ENCODE data around the gene PPFIA1.
"Not testable (repeated sequence)": the region's sequence is repeated elsewhere in the genome, so short reads cannot be mapped to it uniquely, and the experiment has no call there.

The PPFIA1 gene

DNA sequence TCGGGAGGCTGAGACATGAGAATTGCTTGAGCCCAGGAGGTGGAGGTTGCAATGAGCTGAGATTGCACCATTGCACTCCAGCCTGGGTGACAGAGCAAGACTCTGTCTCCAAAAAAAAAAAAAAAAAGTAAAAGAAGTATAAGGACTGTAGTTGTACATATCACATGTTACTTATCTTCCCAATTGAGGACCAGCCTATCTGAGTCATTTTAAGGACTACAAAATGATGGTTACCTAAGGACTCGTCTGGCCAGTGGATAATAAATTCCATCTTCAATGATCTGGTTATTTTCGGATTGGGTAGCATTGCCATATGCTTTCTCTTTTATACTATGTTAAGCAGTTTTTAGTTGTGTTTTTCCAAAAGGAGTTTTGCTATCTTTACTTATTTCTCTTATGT lies 55.3 kb downstream of the PPFIA1 start:
- DNase-seq (ENCODE audit: low read depth in 3 of 3), result no peak

DNA sequence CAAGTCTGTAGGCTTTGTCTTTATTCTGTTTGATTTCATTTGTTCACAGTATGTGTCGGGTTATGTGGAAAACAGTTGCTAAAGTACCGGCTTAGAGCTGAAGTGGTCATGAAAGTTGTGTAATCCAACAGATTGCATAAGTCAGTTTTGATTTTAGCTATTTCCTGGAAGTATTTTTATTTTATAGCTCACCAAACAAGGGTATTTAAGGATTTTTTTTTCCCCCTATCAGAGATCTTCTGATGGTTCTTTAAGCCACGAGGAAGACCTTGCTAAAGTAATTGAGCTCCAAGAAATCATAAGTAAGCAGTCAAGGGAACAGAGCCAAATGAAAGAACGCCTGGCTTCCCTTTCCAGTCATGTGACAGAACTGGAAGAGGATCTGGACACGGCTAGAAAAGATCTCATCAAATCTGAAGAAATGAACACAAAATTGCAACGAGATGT lies 55.9 kb downstream of the PPFIA1 start:
- no peak for DNase-seq (ENCODE audit: low read depth in 3 of 3)

DNA sequence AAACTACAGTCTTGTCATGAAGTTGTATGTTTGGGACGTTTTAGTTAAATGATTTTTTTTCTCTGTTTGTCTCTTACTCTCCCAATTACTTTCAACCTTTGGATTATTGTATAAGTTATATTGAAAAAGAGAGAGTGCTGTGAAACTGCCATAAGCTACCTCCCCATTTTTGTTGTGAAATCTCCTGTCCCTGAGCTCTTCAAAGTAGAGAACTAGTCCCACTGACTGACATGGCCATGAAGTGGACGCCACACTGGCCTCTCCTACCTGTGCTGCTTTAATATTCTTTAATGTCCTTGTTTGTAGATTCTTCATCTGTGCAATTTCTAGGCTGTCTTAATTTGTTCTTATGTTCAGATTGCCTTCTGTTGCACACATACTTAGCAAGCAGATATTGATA lies 56.3 kb downstream of the PPFIA1 start:
- no peak for DNase-seq (ENCODE audit: low read depth in 3 of 3)

DNA sequence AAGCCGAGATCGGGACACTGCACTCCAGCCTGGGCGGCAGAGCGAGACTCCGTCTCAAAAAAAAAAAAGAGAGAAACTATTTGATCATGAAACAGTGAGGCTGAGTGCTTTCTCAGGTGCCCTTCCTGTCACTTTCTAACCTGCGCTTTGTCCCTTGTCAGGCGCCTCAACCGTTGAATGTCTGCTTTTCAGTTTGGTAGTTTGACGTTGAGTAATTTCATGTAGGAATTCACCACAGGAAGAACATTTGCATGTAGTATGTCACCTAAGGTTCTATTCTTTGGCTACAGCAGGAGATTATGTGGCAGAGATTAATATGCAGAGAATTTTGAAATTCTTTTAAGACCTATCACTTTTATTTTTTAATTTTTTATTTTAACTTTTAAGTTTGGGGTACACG lies 57.2 kb downstream of the PPFIA1 start:
- DNase-seq (ENCODE audit: low read depth in 3 of 3), result no peak

DNA sequence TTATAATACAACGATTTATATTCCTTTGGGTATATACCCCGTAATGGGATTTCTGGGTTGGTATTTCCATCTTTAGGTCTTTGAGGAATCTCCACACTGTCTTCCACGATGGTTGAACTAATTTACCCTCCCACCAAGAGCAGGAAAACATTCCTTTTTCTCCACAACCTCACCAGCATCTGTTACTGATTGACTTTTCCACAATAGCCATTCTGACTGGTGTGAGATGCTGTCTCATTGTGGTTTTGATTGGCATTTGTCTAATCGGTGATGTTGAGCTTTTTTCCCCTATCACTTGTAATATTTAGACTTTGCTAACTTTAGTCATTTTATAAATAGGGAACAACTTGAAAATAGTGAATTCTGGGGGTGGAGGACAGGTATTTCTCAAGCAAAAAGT lies 58.1 kb downstream of the PPFIA1 start:
- DNase-seq (ENCODE audit: low read depth in 3 of 3), result no peak

DNA sequence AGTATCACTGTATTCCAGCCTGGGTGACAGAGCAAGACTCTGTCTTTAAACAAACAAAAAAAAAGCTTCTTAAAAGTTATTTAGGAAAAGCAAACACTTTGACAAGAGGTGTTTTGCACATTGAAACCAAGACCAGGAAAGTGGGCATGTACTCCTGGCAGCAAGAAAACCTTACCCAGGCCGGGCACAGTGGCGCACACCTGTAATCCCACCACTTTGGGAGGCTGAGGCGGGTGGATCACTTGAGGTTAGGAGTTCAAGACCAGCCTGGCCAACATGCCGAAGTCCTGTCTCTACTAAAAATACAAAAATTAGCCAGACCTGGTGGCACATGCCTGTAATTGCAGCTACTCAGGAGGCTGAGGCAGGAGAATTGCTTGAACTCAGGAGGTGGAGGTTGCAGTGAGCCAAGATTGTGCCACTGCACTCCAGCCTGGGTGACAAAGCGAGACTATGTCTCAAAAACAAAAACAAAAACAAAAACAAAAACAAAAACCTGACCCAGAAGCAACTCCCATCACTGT lies 60.9 kb downstream of the PPFIA1 start:
- DNase-seq (ENCODE audit: low read depth in 3 of 3), result not testable (repeated sequence)

DNA sequence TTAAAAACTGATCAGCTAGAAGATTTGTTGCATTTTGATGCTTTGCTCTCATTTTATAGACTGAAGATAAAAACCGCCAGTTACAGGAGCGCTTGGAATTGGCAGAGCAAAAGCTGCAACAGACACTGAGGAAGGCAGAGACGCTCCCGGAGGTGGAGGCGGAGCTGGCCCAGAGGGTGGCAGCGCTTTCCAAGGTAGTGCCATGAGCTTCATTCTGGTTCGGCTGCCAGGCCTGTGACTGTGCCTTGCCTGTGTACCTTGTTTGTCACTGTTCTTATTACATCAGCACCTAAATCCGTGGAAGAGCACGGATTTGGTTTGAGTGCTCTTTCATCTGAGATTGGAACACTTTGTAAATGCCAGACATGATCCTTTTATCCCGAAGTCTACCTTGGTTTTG lies 61.4 kb downstream of the PPFIA1 start:
- no peak for DNase-seq (ENCODE audit: low read depth in 3 of 3)

DNA sequence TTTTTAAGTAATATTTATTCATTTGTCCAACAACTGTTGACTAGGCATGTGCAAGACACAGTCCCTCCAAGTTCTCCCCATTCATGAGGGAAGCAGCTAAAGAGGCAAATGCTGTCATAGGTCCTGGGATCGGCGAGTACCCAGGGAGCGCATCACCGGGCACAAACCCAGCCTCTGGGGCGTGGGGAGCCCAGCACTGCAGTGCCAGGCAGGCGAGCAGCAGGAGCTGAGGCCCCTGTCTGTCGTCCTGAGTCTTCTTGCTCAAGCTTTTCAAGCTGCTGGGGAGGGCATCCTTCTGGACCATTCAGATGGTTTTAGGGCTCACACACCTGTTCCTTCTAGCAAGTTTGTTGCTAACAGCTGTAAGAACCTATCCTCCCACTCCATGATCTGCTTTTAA lies 62.1 kb downstream of the PPFIA1 start:
- no peak for DNase-seq (ENCODE audit: low read depth in 3 of 3)

DNA sequence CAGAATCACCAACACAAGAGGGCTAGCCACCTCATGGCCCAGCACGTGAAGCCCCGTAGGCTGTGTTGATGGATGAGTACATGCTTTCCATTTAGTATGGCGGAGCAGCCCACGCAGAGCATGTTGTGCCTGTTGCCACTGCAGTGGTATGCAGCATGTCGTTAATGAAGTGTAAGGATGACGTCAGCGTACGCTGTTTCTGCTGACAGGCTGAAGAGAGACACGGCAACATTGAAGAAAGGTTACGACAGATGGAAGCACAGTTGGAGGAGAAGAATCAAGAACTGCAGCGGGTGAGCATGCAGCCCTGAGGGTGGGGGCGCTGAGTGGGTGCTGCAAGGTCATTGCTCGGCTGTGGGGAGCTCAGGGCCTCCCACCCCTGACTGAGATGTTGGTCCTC lies 62.8 kb downstream of the PPFIA1 start:
- no peak for DNase-seq (ENCODE audit: low read depth in 3 of 3)

DNA sequence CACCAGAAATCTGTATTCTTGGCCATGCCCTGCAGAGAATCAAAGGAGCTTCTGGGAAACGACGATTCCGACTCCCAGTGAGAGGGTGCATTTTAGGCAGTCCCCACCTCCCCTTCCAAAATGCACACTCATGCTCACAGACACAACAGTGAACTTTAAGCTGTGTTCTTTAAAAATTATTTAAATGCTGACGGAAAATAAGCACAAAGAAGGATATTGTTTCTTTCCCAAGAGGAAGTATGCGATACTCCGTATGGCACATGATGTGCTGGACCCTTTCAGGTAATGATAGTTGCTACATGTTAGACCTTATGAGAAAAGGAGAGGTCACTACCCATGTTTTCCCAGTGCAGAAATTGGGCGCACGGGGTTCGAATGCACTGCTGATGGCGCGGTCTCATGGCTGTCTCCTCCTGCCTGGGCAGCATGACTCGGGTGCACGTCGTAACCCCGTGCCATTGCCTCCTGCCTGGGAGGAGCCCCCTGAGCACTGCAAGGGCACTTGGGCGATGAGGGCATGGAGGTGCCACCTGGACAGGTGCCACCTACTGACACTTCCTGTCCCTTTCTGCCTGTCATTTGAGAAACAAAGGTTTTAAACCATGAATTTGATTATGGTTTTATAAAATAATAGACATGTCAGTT lies 64.0 kb downstream of the PPFIA1 start:
- no peak for DNase-seq (ENCODE audit: low read depth in 3 of 3)

DNA sequence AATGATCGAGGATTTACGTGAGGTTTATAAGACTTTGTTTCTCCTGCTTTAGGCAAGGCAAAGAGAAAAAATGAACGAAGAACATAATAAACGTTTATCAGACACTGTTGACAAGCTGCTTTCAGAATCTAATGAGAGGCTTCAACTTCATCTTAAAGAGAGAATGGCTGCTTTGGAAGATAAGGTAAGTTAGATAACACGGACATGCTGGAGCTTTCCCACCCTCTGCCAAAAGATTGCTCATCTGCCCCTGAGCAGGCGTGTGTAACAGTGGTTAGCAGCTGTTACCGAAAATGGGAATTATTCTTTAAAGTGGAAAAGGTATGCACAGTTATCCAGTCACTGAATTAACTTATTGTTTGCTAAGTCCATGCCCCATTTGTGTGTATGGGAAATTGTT lies 65.0 kb downstream of the PPFIA1 start:
- no peak for DNase-seq (ENCODE audit: low read depth in 3 of 3)

DNA sequence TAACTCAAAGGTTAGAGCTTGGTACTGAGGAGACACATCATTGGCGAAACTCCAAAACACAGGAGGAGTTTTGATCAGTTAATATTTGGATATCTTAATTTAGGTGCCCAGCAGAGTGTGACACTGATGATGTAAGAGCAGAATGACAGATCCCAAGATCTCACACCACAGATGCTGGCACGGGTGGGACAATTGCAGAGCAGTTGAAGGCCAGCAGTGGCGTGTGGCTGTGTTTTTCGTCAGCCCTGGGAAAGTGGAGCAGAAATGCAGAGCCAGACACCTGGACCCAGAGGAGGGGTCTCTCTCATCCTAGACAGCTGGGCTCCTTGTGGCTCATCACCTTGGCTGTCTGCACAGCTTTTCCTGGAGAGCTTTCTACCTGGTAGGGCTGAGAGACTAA lies 68.1 kb downstream of the PPFIA1 start:
- DNase-seq (ENCODE audit: low read depth in 3 of 3), result no peak

DNA sequence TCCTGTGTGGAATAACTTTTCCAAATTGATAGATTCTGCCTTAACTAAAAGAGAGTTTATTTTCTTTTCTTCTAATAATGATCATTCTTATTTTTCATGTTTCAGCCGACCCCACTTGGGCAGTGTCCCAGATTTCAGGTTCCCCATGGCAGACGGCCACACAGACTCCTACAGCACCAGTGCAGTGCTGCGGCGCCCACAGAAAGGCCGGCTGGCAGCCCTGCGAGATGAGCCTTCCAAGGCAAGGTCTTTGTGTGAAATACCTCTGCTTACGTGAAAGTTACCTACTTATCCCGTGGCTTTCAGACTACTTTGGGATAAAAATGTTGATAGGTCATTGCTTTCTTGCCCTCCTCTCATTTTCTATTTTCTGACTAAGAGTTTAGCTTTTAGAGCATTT lies 68.6 kb downstream of the PPFIA1 start:
- no peak for DNase-seq (ENCODE audit: low read depth in 3 of 3)

DNA sequence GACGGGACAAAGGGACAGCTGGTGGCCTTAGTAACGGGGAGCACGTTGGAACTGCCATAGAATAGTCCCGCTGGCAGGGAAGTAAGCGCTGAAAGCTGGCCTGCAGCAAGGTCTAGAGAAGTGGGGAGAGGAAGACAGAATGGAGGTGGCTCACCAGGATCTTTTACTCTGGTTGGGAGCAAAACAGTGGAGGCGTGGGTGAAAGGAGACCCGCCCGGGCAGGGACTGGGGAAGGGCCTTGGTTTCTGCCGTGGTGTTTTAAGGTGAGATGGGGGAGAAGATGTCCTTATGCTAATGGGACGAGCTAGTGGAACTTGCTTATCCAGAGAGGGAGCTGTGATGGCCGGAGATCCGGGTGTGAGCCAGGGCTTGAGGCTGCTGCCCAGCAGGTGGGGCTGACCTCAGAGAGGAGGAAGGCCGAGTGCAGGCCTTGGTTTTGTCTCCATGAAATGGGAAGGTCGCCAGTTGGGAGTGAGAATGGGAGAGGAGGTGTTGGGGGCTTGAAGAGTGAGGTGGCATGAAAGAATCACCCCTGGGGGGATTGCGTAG lies 71.5 kb downstream of the PPFIA1 start:
- DNase-seq (ENCODE audit: low read depth in 3 of 3), result no peak

DNA sequence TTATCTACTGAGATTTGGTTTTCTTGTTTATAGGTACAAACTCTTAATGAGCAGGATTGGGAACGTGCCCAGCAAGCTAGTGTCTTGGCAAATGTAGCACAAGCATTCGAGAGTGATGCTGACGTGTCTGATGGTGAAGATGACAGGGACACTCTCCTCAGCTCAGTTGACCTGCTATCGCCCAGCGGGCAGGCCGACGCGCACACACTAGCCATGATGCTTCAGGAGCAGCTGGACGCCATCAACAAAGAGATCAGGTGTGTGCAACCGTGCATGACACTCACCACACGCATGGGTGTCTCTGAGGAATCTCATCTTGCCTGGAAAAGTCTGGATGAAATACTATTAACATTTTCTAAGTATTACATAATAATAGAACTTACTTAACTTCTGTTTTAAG lies 73.1 kb downstream of the PPFIA1 start:
- DNase-seq (ENCODE audit: low read depth in 3 of 3), result no peak

DNA sequence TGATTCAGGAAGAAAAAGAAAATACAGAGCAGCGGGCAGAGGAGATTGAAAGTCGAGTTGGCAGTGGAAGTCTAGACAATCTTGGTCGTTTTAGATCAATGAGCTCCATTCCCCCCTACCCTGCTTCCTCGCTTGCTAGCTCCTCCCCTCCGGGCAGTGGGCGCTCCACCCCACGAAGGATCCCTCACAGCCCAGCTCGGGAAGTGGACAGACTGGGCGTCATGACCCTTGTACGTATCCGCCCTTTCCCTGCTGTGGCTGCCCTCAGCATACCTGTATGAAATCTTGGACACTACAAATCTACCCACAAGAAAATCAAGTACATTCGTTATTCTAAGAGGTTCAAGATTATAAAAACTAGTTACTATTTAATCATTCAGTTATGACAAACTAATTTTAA lies 77.7 kb downstream of the PPFIA1 start:
- no peak for DNase-seq (ENCODE audit: low read depth in 3 of 3)

DNA sequence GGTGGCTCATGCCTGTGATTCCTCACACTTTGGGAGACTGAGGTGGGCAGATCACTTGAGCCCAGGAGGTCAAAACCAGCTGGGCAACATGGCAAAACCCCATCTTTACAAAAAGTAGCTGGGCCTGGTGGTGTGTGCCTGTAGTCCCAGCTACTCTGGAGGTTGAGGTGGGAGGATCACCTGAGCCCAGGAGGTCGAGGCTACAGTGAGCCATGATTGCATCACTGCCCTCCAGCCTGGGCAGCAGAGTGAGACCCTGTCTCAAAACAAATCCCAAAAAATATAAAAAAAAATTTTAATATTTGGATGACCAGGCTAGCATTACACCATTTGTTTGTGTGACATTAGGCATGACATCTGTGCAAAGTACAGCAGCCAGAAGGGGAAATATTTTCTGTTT lies 78.1 kb downstream of the PPFIA1 start:
- no peak for DNase-seq (ENCODE audit: low read depth in 3 of 3)

DNA sequence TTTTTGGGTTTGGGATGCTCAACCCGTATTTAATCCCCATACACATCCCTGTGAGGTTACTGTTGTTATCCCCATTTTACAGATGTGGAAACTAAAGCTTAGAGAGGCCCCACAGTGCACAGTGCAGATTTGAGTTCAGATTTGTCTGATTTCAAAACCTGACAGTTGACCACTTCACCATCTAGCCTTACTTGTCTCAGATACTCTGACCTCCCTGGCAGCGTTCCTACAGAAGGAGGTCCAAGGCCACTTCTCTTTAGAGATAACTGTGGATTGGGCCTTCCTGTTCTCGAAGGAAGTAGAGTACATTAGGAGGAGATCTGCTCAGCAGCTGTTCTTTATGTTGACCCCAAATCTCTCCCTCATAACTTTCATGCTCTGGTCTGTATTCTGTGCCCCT lies 81.2 kb downstream of the PPFIA1 start:
- no peak for DNase-seq (ENCODE audit: low read depth in 3 of 3)

DNA sequence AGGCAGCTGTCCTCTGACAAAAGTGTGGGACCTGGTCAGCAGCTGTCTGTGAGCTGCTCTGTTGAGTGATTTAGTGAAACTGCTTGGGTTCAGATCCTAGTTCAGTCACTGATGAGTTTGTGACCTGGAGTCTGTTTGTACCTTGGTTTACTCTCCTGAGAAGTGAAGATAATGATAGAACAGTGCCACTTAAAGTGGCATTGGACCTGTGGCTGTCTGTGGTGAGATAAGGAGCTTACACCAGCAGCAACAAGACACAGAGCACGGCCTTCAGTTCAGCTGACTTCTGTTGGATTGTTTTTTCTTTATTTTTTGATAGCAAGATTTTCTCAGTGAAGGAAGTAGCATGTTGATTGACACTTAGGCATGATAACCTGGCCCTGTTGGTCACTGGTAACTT lies 81.6 kb downstream of the PPFIA1 start:
- DNase-seq (ENCODE audit: low read depth in 3 of 3), result no peak

DNA sequence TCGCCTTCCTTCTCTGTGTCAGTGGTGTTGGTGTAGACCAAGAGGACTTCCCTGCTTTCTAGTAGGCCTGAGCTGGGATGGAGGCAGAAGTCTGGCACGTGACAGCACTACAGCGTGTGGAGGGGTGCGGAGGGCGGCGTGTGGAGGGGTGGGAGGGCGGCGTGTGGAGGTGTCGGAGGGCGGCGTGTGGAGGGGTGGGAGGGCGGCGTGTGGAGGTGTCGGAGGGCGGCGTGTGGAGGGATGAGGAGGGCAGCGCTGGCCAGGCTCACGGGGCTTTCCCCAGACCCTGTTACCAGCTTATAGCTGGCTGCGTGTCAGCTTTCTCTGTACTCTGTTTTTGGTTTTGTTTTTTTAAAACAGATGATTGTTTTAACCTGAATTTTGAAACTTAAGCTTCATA lies 82.1 kb downstream of the PPFIA1 start:
- DNase-seq (ENCODE audit: low read depth in 3 of 3), result no peak

DNA sequence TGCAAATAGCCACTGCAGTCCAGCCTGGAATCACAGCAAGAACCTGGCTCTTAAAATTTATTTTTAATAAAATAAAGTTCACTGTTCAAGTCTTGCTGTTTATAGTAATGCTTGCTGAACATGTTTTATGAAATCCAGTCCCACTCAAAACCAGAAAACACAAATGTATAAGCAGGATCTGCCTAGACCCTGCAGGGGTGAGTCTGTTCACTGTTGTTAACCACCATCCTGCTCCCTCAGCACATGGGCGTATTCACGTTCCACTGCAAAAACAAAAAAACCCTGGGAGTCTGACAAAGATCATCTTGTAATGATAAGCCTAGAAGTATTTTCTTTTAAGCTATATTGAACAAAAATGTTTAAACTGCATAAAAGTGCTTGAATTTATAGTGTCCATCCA lies 82.8 kb downstream of the PPFIA1 start:
- DNase-seq (ENCODE audit: low read depth in 3 of 3), result no peak

DNA sequence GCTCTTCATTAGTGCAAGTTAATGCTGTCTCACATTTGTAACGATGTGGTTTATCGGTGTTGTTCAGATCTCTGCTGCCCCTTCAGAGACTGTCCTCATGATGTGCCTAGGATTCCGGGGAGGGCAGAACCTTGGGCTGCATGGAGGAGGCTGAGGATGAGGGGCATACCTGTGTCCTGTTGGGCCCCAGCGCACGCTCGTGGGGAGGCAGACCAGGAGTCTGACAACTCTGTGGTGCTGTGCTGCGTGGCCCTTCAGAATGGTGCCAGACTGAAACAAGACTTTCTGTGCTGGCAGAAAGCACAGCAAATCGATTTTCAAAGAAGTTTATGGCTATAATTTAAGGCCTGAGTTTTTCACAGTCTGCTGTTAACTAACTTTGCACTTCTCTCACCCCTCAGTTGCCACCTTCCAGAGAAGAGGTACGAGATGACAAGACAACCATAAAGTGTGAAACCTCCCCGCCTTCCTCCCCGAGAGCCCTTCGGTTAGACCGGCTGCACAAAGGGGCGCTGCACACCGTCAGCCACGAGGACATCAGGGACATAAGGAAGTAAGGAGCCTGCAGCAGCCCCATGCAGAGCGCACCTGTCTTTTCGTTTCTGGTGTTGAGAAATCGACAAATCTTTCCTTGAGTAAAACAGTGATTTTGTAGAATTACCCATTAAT lies 83.5 kb downstream of the PPFIA1 start:
- DNase-seq (ENCODE audit: low read depth in 3 of 3), result no peak

DNA sequence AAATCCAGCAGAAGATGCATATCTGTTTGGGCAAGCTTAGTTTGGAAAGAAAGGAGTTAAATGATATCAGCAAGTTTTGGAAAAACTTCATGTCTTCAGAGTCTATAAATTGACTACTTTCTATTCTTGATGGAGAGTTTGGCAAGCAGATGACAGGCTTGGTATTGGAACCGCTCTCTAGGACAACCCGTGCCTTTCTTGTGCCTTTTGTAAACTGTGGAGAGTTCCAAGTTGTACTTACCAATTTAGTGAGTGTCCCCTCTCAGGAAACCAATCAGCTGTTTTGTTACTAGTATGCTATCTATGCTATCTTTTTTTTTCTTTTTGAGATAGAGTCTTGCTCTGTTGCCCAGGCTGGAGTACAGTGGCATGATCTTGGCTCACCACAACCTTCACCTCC lies 84.1 kb downstream of the PPFIA1 start:
- no peak for DNase-seq (ENCODE audit: low read depth in 3 of 3)

Data from stimulated activated CD4-positive, alpha-beta T cell treated with anti-CD3 and anti-CD28 coated beads, TNF-alpha, amount 100 ng/mL, for 48 hours (primary cell).